HG02571 (cell line): ENCODE measurements around the gene CMTM8.

ENCODE experiments used
- ATAC-seq: cut with Tn5 transposase; IDR thresholded peaks from one replicate; pipeline ENCODE4 v1.9.1; 2021; ENCODE audit warnings: mild to moderate bottlenecking, moderate library complexity; ENCODE audit not compliant: unreplicated experiment

CMTM8 gene

DNA sequence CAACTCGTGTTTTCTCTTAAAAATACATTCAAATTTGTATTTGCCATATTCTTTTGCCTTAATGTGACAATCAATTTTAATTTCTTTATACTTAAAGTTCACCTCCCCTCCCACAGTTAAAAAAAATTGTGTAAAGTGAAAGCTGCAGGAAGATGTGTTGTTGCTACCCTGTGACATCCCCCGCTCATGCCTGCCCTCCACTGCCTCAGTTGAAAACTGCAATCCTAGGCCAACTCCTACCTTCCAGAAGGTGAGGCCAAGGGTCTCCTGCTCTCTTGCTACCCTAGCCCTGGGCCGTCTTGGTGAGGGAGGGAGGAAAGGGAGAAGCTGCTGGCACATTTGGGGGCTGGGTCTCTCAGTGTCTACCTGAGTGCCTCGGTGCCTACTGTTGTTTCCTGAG lies 96.2 kb downstream of the CMTM8 start:
- no peak for ATAC-seq

DNA sequence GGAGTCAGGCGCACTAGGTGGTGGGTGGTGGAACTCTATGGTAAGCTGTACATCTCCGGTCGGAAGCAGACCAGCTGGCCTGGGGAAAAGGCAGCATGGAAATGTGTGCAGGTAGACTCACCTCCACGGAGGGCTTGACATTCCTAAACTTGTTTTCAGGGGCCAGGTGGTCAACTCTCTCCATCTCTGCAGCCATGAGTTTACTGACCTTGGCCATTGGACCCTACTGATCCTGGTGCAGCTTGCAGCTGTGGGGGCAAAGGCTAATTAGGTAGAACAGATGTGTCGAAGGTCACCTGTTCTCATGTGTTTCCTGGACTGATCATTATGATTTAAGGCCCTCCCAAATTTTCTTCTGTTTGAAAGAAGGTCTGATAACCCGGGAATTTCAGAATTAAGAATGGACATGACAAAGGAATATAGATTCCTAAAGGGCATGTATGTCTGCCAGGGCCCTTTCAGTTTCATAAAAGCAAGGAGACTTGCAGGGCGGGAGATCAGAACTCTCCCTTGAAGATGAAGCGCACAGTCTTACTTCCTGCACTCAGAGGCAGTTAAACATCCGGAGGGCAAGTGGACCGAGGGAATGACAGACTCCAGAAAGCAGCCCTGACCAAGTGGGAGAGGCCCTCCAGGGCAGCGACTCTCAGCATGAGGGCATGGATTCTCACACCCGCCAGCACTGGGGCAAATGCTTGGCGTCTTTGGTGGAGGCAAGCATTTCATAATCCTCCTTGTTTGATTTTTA lies 97.1 kb downstream of the CMTM8 start:
- ATAC-seq: no peak

DNA sequence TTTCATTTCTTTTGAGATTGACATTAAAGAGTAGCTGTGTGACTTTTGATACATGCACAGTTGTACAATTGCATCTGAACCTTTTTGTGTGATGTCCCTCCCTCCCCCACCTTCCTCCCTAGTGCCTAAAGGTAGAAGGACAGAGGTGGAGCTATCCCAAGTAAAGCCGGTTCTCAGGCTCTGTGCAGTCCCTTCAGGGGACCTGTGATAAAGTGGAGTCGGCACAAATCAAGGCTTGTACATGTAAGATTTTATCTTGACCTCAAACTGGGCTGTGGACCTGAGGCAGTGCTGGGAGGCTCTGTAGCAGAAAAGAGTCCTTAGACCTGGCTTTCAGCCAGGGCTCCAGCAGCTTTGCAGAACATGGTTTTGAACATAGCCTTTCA lies 97.6 kb downstream of the CMTM8 start:
- ATAC-seq: no peak

DNA sequence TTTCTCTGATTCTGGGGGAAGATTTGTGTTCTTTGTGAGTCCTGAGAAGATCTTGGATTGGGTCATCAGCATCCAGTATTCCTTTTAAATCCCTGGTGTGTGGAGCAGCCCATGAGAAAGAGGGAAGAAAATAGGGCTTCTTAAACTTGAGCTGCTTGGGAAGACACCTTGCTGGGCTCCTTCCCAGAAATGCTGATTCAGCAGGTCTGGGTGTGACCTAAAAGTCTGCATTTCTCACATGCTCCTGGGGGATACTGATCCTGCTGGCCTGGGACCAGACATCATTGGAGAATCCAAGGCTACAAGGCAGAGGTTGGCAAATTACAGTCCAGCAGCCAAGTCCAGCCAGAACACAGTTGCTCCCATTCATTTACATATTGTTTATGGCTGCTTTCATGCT lies 99.0 kb downstream of the CMTM8 start:
- ATAC-seq: no peak

DNA sequence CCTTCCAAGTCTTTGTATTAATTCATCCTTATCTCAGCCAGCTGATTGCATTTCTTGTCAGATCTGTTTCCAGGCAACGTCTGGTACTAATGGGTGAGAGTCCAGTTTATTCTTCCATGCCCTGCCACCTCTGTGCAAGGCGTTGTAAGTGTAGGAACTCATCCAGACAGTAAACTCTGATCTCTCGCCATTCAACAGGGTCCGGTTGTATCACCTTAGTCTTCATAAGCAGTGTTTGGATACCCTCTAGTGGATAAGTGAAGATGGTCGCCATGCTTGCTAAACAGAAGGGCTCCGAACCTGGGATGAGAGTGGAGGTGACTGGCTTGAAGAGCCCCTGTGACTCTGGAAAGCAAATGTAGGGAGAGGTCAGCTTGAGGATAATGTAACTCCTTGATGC lies 101.6 kb downstream of the CMTM8 start:
- no peak for ATAC-seq

DNA sequence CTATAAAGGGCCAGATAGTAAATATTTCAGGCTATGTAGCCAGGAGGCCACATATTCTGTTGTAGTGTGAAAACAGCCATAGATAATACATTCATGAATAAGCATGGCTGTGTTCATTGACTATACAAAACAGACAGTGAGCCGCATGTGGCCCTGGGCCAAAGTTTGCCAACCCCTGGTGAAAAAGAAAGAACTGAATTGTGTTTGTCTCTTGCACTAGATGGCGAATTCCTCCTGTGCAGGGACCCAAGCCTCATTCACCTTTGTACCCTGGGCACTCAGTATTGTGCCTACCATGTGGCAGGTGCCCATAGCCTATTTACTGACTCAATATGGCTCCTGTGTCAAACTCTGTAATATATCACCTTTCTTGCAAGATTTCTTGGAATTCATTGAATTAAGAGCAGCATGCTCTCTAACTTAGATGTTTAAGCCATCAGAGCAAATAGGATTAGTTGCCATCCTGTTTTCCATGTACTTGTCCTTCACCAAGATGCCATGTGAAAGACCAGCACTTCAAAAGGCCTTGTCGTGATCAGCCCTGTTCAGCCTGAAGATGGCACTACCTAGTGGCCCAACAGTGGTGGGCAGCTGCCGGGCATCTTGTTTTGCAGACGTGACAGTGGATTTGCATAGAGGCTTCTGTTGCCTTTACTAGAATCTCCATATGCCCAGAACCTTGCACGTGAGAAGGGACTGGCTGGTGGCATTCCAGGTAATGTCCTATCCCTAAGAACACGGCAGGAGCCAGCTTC lies 102.3 kb downstream of the CMTM8 start:
- ATAC-seq: no peak

DNA sequence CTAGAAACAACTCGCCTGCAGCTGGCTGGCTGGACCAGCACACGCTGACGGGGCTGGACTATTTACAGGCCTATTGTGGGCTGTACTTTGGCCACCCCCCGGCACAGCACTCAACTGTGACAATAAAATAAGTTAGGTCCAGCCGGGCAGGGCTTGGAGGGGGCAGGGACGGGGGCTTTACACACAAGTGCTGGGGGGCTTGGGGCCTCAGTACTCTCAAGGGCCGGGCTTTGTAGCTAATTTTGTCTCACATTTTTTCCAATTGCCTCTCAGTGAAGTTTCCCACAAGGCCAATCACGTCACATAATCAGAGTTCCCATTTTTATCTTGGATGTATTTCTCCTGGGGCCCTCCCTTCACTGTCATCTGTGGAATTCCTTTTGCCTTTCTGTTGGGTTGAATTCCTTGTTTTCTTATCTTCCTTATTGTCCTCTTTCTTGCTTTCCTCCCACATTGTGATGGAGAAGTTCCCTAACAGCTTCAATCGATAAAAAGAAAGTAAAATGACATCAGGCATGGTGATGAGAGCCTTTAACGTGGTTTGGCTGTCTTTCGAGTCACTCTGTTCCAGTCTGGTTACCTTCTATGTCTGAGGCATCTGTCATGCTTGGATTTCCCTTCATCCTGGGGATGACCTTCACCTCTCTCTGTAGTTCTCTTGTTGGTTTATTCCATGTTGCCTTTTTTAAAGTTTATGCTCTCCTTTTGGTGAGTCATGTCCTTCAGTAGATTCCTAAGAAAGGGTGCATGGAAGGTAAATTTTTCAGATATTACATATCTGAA lies 109.1 kb downstream of the CMTM8 start:
- ATAC-seq: no peak

DNA sequence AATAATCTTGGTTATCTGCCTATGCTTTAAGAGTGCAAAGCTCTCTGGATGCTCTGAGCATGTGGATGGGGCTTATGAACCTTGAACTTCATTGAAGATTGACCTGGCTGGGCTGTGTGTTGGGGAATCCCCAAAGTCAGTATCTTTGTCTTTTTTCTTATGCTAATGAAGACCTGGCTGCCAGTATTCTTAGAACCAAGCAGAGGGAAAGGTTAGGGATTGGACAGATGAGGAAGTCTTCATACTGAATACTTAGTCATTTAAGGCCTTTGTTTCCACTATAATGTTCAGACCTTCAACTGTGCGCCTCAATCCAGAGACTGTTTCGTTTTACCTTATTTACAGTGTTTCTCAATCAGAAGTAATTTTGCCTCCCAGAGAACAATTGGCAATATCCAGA lies 110.7 kb downstream of the CMTM8 start:
- no peak for ATAC-seq

DNA sequence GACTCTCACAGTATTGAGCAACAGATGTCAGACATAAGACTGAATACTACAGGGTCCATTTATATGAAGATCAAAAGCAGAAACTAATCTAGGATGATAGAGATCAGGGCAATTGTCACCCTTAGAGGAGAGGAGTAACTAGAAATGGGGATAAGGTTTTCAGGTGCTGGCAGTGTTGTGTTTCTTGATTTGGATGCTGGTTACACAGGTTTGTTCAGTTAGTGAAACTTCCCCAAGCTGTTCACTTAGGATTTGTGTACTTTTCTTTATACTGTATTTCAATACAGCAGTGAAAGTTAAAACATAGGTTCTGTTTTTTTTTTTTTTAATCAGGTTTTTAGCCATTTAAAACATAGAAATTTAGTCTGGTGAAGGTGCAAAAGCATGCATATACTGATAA lies 114.1 kb downstream of the CMTM8 start:
- no peak for ATAC-seq

DNA sequence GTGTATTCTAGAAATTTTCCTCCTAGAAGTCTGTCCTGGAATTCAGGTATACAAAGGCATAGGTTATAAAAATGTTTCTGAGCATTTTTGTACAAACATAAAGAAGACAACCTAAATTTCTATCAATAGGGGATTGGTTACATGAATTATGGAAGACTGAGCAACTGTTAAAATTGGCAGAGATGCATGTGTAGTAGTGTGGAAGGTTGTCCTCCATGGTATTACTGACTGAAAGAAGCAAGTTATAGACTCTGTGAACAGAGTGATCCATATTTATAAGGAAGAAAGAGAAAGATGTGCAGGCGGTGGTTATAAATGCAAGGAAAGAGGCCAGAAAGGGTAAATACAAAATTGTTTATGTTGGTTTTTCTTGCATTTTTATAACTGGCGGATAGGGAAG lies 114.9 kb downstream of the CMTM8 start:
- ATAC-seq: no peak

DNA sequence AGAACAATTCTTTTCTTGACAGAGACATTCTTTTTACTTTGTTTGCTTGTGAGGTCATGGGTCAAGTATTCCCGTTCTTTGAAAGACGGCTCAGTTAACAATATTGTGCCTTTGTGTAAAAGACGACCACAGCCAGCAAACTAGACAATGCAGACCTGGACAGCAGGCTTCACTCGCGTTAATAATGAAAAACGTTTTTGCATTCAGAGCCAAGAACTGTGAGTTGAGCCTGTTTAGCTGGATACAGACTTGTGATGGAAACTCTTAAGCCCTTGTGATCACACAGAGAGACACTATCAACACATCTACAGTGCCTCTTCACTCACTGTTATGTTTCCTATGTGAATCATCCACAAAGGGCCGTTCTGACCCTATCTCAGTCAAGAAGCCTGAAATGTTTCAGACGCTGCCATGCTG lies 115.9 kb downstream of the CMTM8 start:
- ATAC-seq: no peak

DNA sequence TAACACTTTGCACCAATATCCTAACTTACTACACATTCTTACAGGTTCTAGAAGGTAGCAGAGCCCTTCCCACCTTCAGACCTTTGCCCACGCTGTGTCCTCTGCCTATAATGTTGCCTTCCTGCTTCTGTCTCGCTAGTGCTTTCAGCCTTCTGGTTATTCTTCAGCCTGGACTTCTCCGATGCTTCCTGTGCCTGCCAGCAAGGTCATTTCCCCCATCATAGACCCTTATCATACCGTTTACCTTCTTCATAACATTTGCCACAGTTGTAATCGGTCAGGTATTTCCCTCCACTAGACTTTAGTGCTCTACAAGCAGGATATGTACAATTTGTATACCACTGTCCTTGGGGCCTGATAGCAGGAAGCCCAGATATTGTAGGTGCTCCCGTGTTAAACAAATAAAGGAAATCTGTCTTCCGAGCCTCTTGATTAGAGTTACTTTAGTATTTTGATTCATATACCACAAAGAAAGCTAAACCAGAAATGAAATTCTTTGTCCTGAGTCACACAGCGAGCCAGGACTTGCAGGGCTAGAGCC lies 117.3 kb downstream of the CMTM8 start:
- no peak for ATAC-seq

DNA sequence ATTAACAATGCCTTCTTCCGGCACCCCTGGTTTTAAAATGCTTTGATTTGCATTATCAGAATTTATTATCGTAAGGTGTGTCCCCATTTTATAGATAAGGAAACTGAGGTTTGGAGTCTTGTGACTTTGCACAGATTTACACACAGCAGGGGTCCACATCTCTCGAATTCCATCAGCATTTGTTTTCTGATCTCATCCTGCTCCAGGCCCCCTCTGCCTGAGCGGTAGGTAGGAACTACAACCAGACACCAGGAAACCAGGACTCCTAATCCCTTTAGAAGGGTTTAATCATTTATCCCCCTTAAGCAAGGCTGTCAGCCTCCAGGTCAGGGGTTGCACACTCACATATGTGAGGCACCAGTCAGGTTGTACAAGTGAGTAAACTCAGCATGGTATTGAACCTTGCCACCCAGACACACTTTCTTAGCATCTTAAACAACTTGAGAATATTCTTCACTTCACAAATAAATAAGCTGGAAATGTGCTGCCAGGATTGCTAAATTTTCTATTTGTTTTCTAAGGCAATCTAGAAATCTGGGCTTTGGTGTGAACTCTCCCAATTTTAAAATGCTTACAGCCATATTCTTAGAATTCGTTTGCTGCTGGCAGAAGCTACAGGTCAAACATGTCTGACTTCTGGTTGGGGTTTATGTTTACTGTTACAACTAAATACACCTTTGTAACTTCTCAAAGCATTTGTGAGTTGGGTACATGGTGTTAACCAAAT lies 121.4 kb downstream of the CMTM8 start:
- ATAC-seq: no peak

DNA sequence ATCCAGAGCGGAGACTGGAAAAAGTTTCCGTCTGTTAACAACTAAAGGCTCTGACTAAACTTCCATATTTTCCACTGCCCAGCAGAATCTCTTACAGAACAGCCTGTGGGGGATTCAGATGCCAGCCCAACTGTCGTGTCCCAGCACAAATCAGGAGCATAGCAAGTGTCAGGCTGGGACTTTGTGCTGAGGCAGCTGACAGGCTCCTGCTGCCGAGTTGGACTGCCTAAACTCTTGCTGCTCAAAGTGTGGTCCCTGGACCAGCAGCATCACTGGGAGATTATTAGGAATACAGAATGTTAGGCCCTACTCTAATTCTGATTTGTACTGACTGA lies 122.0 kb downstream of the CMTM8 start:
- ATAC-seq: no peak

DNA sequence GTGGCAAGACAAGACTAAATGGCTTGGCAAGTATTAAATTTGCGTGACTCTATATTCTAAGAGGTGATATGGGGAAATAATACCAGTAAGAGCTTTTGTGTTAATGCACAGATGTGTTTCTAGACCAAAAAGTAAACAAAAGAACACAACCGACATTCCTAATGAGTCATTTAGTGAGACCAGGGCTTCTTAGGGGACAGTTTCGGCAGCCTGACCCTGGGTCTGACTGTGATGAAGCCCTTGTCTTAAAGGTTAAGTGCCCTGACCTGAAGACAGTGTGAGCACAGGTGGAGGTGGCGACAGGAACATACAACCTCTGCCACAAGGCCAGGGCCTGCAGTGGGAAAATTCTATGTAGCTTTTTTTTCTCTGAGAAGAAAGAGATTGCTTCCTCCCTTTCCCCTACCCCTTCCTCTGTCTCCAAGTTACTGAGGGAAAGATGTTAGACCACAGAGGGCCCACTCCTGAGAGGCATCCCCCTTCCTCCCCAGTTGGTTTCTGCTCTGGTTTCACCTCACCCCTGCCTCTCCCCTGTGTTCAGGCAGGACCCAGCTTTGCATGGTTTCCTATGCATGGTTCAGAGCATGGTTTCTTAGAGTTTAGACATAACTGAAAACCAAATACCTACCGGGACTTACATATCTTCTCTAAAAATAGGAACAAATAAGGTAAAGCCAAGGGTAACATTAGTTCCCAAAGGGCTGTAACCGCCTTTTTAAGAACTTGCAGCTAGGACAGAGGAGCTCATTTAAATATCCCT lies 128.3 kb downstream of the CMTM8 start:
- no peak for ATAC-seq

DNA sequence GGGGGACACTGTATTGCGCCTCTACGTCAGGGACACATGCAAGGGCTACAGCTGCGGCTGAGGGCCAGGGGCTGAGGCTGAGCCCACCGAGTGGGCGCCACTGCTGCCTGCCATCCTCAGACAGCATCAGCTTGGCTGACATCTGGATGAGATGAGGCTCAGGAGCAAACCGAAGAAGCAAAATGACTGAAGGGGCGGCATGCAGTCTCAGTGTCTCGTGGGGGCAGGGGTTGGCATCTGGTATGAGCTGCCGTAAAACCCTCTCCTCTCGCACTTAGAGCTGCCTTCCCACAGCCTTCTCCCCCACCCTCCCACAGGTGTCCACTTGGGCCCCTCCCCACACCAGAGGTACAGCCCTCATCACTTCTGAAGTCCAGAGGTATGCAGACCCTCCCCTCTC lies 129.0 kb downstream of the CMTM8 start:
- ATAC-seq: no peak

DNA sequence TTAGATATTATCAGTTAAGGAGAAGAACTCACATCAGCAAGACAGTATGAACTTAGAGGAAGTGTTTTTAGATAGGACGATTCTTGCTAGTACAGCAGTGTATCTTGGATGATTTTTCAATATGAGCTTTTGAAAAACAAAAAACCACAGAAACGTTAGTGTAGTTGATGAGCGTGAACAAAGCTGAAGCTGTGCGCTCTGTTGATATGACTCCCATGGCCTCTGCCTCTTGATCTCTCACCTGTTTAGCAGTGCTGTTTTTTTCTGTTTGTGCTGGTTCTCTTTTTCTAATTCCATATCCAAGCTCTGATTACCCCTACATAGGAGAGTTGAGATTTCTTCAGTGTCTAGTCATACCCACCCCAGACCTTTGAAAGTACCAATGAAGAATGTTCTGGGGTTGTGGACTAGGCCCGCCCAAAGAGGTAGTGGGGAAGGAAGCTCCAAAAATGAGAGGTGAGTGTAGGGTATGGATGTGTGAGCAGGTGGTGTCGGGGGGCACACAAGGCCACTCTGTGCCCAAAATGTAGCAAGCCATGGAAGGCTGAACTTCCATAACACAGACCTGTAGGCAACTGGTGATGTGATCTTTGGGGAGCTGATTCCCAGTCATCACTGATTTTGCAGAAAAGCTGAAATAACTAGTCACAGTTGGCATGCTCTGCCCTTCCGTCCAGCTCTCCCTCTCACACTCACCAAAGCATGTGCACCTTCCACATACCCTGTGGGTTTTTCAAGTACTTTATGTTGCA lies 133.2 kb downstream of the CMTM8 start:
- ATAC-seq: no peak

DNA sequence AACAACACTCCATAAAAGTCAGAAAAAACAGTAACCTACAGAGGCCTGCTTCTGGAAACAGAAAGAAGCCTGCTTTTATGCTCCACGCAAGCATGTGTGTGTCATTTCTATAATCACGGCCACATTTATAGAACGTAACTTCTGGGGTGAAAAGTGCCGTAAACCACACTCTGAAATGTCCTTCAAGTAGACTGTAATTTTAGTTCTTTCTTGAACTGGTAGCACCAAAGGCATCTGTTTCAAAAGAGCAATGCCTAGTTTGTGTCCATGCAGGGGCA lies 133.7 kb downstream of the CMTM8 start:
- no peak for ATAC-seq

DNA sequence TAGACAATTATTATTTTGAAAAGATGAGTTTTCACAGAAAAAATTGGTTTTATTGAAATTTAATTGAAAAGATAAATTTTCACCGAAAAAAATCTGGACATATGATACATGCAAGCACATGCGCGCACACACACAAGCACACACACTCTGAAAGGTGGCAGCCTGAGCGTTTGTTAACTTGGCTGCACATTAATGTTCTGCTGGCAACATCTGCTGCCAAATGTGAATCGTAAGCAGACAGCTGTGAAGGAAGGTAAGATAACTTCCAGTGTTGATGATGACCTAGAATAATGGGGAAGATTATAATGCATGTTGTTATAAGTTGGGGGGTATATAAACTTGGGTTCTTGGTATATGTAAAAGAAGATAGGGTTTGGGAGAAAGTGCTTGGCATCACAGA lies 134.8 kb downstream of the CMTM8 start:
- no peak for ATAC-seq

DNA sequence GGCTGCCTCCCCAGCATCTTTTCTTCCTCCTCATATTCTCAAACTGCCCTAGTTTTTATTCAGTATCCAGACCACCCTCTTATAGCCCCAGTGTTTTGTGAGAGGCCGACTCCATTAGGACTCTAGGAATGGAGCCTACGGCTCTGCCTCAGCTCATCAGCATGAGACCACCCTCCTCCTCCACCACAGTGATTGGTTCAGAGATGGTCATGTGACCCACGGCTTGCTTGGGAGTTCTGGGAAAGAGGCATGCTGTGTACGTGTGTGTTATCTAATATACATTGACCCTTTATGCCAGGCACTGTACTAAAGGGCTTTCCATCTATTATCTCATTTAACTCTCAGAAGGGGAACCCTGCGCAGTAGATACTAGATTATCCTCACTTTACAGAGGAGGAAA lies 135.4 kb downstream of the CMTM8 start:
- no peak for ATAC-seq
